ENCODE data around the gene MMP25. TPM values are rescaled to one million over a fixed set of nuclear protein-coding genes. Genes with fewer than 3 reads are reported as not detected.

MMP25 gene
- total and polyA plus RNA-seq, 9 of the 15 experiments (the other 6 are each of a cell fraction or from before 2014, with no cell fraction given): 0.03 to 0.04 TPM; not detected in 7

- TF ChIP-seq, protein P1, sequence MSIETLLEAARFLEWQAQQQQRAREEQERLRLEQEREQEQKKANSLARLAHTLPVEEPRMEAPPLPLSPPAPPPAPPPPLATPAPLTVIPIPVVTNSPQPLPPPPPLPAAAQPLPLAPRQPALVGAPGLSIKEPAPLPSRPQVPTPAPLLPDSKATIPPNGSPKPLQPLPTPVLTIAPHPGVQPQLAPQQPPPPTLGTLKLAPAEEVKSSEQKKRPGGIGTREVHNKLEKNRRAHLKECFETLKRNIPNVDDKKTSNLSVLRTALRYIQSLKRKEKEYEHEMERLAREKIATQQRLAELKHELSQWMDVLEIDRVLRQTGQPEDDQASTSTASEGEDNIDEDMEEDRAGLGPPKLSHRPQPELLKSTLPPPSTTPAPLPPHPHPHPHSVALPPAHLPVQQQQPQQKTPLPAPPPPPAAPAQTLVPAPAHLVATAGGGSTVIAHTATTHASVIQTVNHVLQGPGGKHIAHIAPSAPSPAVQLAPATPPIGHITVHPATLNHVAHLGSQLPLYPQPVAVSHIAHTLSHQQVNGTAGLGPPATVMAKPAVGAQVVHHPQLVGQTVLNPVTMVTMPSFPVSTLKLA (conservative IDR thresholded peaks at IDR 0.05): peak in 1 of 2 experiments; percentile 50; a peak in 1 of 4 replicates
- TF ChIP-seq ZNF431 (CRISPR knock-in tag; IDR thresholded peaks at IDR 0.05): no peak
- peak; percentile 23; the same call in 1 of the 2 replicates for TF ChIP-seq RNF2 (IDR thresholded peaks at IDR 0.05)
- TF ChIP-seq, protein P2, sequence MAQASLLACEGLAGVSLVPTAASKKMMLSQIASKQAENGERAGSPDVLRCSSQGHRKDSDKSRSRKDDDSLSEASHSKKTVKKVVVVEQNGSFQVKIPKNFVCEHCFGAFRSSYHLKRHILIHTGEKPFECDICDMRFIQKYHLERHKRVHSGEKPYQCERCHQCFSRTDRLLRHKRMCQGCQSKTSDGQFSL (CRISPR knock-in tag; IDR thresholded peaks at IDR 0.05): no peak
- TF ChIP-seq, protein P2 (tag; IDR thresholded peaks at IDR 0.05): no peak
- TF ChIP-seq ASH1L (IDR thresholded peaks at IDR 0.05; ENCODE audit: borderline replicate concordance, low read depth, partially characterized antibody): no peak
- TF ChIP-seq NFIC (IDR thresholded peaks at IDR 0.05): peak; percentile 69
- TF ChIP-seq, protein P3, sequence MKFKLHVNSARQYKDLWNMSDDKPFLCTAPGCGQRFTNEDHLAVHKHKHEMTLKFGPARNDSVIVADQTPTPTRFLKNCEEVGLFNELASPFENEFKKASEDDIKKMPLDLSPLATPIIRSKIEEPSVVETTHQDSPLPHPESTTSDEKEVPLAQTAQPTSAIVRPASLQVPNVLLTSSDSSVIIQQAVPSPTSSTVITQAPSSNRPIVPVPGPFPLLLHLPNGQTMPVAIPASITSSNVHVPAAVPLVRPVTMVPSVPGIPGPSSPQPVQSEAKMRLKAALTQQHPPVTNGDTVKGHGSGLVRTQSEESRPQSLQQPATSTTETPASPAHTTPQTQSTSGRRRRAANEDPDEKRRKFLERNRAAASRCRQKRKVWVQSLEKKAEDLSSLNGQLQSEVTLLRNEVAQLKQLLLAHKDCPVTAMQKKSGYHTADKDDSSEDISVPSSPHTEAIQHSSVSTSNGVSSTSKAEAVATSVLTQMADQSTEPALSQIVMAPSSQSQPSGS (CRISPR knock-in tag; IDR thresholded peaks at IDR 0.05): no peak
- no peak for TF ChIP-seq ATF1 (CRISPR knock-in tag; IDR thresholded peaks at IDR 0.05)
- peak; percentile 57 for TF ChIP-seq ATF1 (tag; IDR thresholded peaks at IDR 0.05)
- TF ChIP-seq POLR2G (IDR thresholded peaks at IDR 0.05; ENCODE audit: low read depth, low read length): peak; percentile 69
- TF ChIP-seq GABPB2 (CRISPR knock-in tag; conservative IDR thresholded peaks at IDR 0.05): no peak
- TF ChIP-seq RAD51 (IDR thresholded peaks at IDR 0.05; ENCODE audit: borderline replicate concordance, low read depth): no peak
- TF ChIP-seq NRF1 (conservative IDR thresholded peaks at IDR 0.05 in 1 of 2, IDR thresholded peaks at IDR 0.05 in 1 of 2): peak; percentile 80 to 83
- TF ChIP-seq KDM4B (IDR thresholded peaks at IDR 0.05; ENCODE audit: borderline replicate concordance in 2 of 2, low read depth in 1 of 2): no peak
- peak; percentile 91 for TF ChIP-seq NCOA6 (IDR thresholded peaks at IDR 0.05)
- peak; percentile 44 for TF ChIP-seq HNRNPLL (IDR thresholded peaks at IDR 0.05; ENCODE audit: low read depth, low read length, poor library complexity, severe bottlenecking)
- no peak for TF ChIP-seq ATF3 (IDR thresholded peaks at IDR 0.05)
- 0 out of 2 replicates have a peak, but pooled peaks have one; percentile 21 for TF ChIP-seq ATF3 (CRISPR knock-in tag; conservative IDR thresholded peaks at IDR 0.05)
- TF ChIP-seq ZNF41 (CRISPR knock-in tag; conservative IDR thresholded peaks at IDR 0.05): no peak
- TF ChIP-seq NUFIP1 (IDR thresholded peaks at IDR 0.05; ENCODE audit: partially characterized antibody): no peak
- TF ChIP-seq, protein P4, sequence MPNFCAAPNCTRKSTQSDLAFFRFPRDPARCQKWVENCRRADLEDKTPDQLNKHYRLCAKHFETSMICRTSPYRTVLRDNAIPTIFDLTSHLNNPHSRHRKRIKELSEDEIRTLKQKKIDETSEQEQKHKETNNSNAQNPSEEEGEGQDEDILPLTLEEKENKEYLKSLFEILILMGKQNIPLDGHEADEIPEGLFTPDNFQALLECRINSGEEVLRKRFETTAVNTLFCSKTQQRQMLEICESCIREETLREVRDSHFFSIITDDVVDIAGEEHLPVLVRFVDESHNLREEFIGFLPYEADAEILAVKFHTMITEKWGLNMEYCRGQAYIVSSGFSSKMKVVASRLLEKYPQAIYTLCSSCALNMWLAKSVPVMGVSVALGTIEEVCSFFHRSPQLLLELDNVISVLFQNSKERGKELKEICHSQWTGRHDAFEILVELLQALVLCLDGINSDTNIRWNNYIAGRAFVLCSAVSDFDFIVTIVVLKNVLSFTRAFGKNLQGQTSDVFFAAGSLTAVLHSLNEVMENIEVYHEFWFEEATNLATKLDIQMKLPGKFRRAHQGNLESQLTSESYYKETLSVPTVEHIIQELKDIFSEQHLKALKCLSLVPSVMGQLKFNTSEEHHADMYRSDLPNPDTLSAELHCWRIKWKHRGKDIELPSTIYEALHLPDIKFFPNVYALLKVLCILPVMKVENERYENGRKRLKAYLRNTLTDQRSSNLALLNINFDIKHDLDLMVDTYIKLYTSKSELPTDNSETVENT (CRISPR knock-in tag; IDR thresholded peaks at IDR 0.05): 0 out of 2 replicates have a peak, but pooled peaks have one; percentile 44
These were observed 16.7 kb upstream of the MMP25 start (continued) for GRCh38 chr16:3029491-3030221.

Measured in K562 (cell line).